ENCODE data around the gene XPO4.
"Not testable (repeated sequence)": the region's sequence is repeated elsewhere in the genome, so short reads cannot be mapped to it uniquely, and the experiment has no call there.

The XPO4 gene

DNA sequence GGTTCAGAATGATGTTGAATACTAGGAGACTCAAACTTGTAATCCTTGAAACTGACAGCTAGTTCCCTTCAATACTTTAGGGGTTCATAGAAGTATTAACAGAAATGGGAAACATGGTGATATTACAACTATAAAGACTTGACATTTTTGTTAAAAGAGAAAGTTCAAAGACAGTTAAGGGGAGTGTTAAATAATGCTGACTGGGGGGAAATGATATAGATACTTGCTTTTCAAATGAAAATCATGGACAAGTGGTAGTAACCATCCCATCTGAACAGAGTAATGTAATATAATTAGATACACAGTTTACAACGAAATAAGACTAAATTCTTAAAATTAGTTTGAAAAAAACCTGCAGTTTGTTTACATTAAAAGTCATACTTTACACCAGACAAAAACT is 122.2 kb downstream of the XPO4 start:
- no peak for DNase-seq (ENCODE audit: low spot score)

DNA sequence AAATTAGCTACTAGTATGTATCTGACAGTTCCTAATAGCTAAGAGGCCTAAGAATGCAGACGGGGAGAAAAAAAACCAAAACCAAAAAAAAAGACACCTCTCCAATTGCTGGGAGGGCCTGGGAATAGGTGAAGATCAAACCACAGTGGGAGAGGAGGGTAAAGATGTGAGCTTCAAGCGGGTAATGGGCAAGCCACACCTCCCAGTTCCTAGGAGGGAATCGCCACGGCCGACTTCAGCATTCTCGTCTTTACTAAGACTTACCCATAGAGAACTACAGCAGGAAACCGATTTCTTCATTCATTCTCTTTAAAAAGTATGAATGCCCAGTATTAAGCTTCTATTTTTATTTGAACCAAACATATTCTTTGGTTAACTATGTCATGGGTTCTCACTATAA is 123.1 kb downstream of the XPO4 start:
- no peak for DNase-seq (ENCODE audit: low spot score)

- no peak for DNase-seq (ENCODE audit: low spot score)
These were observed 124.2 kb downstream of the XPO4 start for GRCh38 chr13:20778311-20778710.

- no peak for DNase-seq (ENCODE audit: low spot score)
These were observed 125.8 kb downstream of the XPO4 start for GRCh38 chr13:20776751-20777150.

DNA sequence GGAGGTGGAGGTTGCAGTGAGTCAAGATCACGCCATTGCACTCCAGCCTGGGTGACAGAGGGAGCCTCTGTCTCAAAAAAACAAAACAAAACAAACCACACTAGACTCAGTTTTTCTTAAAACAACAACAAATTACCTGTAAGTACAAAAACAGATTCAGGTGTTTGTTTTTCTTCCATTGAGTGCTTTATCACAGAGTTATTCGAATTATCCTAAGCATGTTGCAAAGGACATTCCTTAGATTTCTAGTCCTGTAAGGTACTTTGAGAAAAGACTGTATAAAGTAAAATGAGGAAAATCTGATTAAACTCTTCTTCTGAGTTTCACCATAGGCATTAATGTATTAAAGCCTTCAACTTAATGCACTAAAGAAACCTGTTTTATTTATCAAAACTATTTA is 126.6 kb downstream of the XPO4 start:
- DNase-seq (ENCODE audit: low spot score): no peak

DNA sequence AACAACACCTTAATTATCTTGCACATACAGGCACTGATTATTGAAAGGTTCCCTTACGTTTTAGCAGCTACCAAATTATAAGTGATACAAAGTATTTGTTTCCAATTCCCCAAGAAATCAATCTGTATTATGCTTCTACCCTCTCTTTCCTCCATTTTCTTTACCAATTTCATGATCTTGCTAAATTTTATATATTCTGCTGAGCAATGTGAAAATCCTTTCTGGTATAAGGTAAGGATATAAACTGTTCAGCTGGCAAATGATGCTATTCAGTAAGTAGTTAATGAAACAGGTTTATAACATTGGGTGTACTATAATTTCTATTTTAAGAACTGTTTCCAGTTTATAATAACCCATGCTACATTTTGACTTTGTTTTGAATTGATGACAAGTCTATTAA is 127.8 kb downstream of the XPO4 start:
- DNase-seq (ENCODE audit: low spot score): no peak

GRCh38 chr13:20773194-20774080 is 129.1 kb downstream of the XPO4 start, which contains the start of gene EEF1AKMT1:
EEF1AKMT1 (minus strand) TSS chr13:20773961; CDS start chr13:20757598, 16,363 bp downstream.
- DNase-seq (ENCODE audit: low spot score): peak; percentile 89

- no peak for DNase-seq (ENCODE audit: low spot score)
These were observed 130.0 kb downstream of the XPO4 start for GRCh38 chr13:20772401-20773131.

- no peak for DNase-seq (ENCODE audit: low spot score)
These were observed 132.7 kb downstream of the XPO4 start for GRCh38 chr13:20769834-20770233.

- no peak for DNase-seq (ENCODE audit: low spot score)
These were observed 133.5 kb downstream of the XPO4 start for GRCh38 chr13:20769091-20769490.

DNA sequence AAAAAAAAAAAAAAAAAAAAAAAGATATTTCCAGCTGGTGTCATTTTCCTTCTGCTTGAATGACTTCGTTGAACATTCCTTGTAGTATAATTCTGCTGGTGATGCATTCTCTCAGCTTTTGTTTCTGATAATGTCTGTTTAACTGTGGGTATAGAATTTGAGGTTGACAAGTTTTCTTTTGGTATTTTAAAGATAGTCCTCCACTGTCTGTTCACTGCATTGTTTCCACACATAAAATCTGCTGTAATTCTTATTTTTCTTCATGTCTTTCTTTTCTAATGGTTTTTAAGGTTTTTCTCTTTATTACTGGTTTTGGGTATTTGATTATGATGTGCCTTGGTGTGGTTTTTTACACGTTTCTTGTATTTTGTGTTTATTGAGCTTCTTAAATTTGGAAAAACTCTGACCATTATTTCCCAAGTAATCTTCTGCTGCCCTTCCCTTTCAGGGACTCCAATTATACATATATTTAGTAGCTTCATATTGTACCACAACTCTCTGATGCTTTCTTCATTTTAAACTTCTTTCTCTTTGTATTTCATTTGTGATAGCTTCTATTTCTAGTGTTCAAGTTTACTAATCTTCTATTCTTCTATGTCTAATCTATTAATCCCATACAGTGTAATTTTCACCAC is 135.1 kb downstream of the XPO4 start:
- DNase-seq (ENCODE audit: low spot score): no peak

DNA sequence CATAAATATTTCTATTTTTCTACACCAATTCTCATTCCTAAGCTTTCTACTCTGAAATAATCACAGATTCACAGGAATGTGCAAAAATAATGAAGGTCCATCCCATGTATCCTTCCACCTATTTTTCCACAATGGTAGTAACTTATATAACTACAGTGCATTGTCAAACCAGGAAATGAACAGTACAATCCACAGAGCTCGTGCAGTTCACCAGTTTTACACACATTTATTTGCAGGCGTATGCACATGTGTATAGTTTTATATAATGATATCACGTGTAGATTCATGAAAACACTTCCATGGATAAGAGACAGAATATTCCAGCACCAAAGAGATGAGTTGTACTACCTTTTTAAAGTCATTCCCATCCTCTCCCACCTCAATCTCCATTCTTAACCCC is 141.7 kb downstream of the XPO4 start:
- no peak for DNase-seq (ENCODE audit: low spot score)

- DNase-seq (ENCODE audit: low spot score): no peak
These were observed 148.5 kb downstream of the XPO4 start for GRCh38 chr13:20754009-20754408.

DNA sequence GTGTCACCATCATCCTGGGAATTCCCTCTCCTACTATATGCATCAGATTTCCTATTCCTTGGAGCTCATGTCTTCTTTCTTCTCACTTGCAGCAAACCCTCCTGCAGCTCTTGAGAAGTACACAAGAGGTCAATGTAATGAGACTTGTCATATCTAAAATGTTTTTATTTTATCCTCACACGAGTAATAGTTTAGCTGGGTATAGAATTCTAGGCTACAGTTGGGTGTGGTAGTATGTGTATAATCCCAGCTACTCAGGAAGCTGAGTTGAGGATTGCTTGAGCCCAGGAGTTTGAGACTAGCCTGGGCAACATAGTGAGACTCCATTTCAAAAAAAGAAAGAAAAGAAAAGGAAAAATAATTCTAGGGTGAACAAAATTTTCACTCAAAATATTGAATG is 153.2 kb downstream of the XPO4 start:
- no peak for DNase-seq (ENCODE audit: low spot score)

DNA sequence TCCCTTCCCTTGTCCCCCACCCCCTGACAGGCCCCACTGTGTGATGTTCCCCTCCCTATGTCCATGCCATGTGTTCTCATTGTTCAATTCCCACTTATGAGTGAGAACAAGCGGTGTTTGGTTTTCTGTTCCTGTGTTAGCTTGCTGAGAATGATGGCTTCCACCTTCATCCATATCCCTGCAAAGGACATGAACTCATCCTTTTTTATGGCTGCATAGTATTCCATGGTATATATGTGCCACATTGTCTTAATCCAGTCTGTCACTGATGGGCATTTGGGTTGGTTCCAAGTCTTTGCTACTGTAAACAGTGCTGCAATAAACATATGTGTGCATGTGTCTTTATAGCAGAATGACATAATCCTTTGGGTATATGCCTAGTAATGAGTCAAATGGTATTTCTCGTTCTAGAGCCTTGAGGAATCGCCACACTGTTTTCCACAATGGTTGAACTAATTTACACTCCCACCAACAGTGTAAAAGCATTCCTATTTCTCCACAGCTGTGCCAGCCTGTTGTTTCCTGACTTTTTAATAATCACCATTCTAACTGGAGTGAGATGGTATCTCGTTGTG is 158.6 kb downstream of the XPO4 start:
- DNase-seq (ENCODE audit: low spot score): not testable (repeated sequence)

DNA sequence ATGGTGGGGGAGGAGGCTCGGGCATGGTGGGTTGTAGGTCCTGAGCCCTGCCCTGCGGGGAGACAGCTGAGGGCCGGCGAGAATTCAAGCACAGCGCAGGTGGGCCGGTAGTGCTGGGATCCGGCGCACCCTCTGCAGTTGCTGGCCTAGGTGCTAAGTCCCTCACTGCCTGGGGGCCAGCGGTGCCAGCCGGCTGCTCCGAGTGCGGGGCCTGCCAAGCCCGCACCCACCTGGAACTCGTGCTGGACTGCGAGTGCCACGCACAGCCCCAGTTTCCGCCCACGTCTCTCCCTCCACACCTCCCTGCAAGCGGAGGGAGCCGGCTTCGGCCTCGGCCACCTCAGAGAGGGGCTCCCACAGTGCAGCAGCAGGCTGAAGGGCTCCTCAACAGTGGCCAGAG is 162.5 kb downstream of the XPO4 start:
- DNase-seq (ENCODE audit: low spot score): no peak

DNA sequence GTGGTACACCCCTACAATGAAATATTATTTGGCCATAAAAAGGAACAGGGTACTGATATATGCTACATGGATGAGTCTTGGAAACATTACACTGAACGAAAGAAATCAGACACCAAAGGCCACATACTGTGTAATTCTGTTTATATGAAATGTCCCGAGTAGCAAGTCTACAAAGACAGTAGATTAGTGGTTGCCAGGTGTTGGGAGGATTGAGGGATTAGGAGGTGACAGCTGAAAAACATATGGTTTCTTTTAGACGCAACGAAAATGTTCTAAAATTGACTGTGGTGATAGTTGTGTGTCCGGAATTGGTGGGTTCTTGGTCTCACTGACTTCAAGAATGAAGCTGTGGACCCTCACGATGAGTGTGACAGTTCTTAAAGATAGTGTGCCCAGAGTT is 163.9 kb downstream of the XPO4 start:
- no peak for DNase-seq (ENCODE audit: low spot score)

DNA sequence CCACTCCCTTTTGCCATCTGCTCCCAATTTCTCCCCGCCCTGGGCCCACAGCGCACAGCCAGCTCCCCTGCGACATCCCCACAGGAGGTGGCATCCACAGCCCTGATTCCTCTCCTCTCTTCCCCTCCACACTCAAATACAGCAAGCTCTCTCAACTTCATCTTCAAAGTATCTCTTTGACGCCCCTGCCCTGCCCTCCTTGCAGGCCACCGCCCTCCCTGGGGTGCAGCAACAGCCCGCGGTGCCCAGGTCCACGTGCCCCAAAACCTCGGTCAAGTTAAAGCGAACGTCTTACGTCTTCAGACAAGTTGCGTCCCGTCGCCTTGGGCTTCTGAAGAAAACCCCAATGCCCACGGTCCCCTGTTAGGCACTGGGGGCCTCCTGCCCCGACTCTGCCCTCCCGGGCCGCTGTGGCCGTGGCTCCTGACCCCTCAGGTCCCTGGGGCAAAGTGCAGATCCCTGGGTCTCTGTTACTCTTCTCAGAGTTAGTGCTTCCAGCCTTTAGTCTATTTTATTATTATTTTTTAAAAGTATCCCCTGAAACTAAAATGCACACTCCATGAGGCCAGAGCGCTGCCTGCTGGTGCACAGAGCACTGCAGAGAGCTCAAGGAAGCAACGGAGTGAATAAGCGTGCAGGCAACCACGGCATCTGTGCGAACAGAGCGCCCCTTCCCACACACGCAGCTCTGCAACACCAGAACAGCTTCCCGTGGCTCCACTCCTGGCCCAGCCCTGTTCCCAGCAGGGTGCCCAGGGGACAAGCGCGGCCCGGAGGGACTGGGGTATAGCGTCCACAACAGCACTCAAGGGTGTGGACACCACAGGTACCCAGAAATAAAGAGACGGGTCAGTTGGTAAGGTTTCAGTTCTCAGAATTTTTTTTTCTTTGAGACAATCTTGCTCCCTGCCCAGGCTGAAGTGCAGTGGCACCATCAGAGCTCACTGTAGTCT is 172.6 kb downstream of the XPO4 start:
- DNase-seq (ENCODE audit: low spot score): no peak

- DNase-seq (ENCODE audit: low spot score): no peak
These were observed 173.8 kb downstream of the XPO4 start for GRCh38 chr13:20728579-20729311.

- no peak for DNase-seq (ENCODE audit: low spot score)
These were observed 174.7 kb downstream of the XPO4 start for GRCh38 chr13:20727856-20728255.
